Hepatic stellate cell (primary cell): Measurements from ENCODE around the gene SPATA31C1.
"Not testable (repeated sequence)": the region's sequence is repeated elsewhere in the genome, so short reads cannot be mapped to it uniquely, and the experiment has no call there.

Experiments used
- DNase-seq: peaks from one replicate; pipeline ENCODE4 v3.0.0; 2011; ENCODE audit warnings: low spot score

Gene SPATA31C1

DNA sequence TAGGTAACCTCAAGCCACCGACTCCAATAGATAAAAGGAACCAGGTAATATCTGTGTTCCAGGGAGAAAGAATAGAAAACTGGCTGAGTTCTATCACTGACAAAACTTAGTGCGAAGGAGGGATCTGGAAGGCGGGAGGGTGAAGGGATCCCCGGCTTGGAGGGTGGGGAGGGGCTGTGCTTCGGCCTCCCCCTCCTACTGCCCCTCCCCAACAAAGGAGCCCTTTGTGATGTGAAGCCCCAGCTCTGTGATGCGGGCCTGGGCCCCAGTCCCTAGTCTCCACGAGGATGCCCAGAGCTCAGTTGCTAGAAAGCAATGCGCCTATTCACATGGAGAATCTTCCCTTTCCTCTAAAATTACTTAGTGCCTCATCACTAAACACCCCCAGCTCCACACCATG is at the start of gene SPATA31C1:
TSS of gene SPATA31C1 (plus strand) at position 301 of the 400 bp plus-strand sequence.
- not testable (repeated sequence) for DNase-seq

DNA sequence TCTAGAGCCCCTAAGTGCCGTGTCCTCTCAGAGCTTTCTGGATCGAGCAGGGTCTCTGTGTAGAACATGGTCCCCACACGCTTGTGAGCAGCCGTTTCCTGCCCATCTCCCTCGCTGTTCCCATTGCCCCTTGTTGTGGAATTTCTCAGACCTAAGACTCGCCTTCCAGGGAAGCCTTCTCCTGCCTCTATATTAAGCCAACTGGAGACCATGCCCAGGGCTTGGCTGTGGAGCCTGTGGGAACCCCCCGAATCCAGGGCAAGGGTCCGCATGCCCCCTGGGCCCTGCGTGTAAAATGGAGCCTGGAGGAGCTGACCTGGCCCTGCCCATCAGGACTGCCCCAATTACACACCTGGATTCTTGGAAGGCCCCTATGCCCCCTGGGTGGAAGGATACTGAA is 49.6 kb upstream of the SPATA31C1 start:
- no peak for DNase-seq

DNA sequence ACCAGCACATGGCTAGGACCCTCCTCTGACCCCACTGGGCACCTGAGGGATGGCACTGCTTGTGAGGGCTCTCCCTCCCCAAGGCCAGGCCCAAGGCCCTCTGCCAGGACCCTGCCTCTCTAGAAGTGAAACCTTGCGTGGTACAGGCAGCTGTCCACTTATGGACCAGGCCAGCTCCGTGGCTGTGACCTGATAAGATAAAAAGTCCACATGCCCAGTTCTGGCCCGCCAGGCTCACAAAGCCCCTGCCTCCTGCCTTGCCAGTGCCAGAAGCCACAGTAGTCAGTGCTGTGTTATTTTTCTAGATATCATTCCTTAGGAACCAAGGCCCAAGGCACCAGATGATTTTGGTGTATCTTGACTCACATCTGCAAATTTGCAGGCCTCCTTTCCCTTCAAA is 49.1 kb upstream of the SPATA31C1 start:
- no peak for DNase-seq

DNA sequence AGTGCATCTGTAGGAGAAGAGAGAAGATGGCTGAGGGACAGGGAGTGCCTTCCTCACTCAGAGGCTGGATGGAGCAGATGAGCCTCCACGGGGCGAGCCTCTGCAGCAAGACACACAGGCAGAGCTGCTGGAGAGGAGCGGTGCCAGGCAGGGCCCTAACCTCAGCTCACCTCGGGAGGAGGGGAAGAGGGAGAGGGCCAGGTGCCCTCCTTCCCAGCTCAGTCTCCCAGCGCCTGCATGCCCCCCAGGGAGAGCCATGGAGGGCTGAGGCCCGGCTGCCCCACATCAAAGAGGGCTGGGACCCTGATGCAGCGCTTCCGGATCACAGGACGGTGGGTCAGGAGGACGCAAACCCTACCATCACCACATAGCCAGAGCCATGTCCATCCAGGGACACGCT is 48.7 kb upstream of the SPATA31C1 start:
- no peak for DNase-seq

- no peak for DNase-seq
Measured at GRCh38 chr9:87871425-87872078, 46.2 kb upstream of the SPATA31C1 start.

DNA sequence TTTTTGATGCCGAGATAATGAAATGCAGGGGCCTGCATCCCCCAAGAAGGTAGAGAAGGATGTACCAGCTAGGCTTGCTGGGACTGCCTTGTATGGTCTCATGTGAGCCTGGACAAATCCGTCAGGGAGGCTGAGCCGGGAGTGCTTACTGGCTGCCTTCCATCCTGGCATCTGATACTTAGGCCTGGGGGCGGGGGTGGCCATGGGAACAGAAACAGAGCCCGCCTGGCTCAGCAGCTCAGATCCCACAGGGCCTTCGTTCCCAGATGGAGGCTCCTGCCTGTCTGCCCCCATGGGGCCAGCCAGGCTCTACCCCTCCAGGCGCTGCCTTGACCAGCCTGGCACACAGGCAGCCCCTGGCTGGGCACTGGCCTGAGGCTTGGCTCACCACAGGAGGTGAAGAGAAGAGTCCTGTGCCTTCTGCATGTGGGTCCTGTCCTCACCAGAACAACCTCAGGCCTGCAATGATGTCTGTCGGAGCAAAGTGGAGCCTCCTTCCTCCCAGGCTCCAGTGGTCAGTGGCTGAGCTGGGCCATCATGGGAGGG is 45.6 kb upstream of the SPATA31C1 start:
- DNase-seq, result no peak

DNA sequence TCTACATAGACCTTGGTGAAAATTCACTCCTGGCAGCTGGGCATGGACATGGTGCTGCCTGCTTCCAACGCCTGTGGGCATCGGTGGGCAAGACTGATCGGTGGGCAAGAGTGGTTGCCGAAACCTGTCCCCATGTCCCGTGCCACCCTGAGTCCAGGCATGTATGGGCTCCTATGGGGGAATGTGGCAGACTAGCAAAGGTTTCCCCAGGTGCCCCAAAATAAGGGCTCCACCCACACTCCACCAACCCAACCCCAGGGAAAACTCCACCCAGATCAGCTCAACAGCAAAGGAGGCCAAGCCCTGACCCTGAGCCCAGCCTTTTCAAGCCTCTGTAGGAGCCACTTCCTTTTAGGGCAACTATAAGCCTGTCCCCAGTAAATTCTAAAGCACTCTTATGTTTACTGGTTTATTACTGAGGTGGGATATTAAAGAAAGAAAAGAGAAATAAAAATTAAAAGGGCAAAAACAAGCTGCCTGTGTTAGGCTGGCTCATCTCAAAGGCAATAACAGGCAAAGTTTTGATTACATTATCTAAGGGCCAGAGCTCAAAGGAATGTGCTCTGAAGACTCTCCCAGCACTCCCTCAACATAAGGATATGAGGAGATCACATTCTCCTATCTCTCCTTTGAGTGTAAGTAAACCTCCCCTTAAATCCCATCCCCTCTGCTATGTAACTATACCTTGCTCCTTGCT is 44.0 kb upstream of the SPATA31C1 start:
- DNase-seq, result no peak

GRCh38 chr9:87874304-87874623 is 43.5 kb upstream of the SPATA31C1 start:
- DNase-seq, result no peak

DNA sequence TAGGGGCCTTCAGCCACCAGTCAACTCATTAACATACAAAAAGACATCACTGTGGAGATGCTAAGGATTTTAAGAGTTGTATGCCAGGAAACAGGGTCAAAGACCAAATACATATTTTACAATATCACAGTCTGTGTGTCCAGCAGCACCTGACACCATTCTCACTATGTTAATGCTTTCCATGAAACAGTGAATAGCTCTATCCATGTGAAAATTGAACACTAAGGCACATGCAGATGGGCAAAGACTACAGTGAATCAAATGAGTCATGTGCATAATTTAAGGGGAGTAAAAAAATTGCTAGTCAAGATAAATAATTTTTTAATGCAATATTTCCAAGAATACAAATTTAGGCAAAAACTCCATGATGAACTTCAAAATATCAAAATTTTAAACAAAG is 42.7 kb upstream of the SPATA31C1 start:
- DNase-seq, result no peak

- no peak for DNase-seq
Measured at GRCh38 chr9:87875831-87876545, 41.8 kb upstream of the SPATA31C1 start.

DNA sequence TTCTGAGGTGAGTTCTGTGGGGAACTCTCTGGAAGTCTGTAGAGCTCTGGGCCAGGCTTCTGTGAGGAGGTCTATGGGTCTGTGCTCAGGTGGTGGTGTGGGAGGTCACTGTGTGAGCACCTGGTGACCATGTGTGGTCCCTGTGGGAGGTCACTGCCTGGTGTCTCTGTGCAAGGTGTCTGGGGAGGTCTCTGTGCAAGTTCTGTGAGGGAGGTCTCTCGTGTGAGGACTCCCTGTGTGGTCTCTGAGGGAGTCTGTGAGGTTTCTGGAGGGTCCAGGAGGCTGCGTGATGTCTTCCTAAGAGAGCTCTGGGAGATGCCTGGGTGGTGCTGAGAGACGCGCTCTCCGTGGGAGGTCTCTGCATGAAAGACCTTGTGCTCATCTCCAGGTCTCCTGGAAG is 41.1 kb upstream of the SPATA31C1 start:
- no peak for DNase-seq

GRCh38 chr9:87878989-87879511 is 38.7 kb upstream of the SPATA31C1 start:
- DNase-seq, result peak; percentile 53

- DNase-seq, result no peak
Measured at GRCh38 chr9:87880116-87880515, 37.6 kb upstream of the SPATA31C1 start.

DNA sequence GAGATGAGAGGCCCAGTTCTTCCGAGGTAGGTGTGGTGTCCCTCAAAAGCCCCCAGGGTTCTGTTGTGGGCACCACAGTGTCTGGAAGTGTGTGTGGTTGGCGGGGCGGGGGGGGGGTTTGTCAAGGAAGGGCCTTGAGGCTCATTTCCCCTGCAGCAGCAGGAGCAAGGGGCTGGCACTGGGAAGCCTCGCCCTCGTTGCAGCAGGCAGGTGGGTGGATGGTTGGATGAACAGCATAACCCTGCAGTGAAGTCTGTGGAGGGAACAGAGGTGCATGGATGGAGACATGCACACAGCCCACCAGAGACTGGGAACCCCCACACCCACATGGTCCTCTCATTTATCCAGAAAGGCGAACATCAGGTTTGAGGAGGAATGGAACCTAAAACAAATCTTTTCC is 37.1 kb upstream of the SPATA31C1 start:
- no peak for DNase-seq

GRCh38 chr9:87882627-87883026 is 35.1 kb upstream of the SPATA31C1 start, which contains the start of gene SPATA31E1:
Gene SPATA31E1 (plus strand): TSS chr9:87882877. CDS start chr9:87882892, 15 bp downstream.
- no peak for DNase-seq

- DNase-seq, result no peak
Measured at GRCh38 chr9:87883274-87883673, 34.5 kb upstream of the SPATA31C1 start.

DNA sequence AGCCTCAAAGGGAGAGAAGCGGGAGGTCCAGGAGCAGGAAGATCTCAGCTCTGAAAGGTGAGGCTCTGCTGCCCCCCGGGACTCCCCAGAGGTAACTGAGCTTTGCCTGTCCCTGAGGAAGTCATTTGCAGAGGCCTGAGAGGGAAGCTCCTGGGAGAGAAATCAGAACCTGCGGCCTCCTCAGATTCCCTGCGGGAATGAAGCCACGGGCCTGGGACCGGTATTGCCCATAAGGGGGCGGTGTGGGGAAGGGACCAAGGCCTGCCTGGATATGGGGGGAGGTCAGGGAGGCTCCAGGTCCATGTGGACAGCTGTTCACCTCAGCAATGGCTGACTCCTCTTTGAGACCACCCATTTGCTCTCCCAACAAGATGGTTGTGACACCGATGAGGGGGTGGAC is 33.8 kb upstream of the SPATA31C1 start:
- no peak for DNase-seq

GRCh38 chr9:87884578-87885459 is 32.9 kb upstream of the SPATA31C1 start:
- no peak for DNase-seq

- DNase-seq, result no peak
Measured at GRCh38 chr9:87885484-87886189, 32.1 kb upstream of the SPATA31C1 start.

DNA sequence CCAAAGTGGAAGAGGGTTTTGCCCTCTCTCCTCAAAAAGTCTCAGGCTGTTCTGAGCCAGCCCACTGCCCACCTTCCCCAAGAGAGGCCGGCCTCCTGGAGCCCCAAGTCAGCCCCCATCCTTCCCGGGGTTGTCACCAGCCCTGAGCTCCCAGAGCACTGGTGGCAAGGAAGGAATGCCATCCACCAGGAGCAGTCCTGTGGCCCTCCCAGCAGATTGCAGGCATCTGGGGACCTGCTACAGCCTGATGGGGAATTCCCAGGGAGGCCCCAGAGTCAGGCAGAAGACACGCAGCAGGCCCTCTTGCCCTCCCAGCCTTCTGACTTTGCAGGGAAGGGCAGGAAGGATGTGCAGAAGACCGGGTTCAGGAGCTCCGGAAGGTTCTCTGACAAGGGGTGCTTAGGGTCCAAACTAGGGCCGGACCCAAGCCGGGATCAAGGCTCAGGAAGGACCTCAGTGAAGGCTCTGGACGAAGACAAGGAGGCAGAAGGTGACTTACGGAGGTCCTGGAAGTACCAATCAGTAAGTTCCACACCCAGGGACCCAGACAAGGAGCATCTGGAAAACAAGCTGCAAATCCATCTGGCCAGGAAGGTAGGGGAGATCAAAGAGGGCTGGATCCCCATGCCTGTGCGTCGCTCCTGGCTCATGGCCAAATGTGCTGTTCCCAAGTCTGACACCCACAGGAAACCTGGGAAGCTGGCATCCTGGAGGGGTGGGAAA is 31.4 kb upstream of the SPATA31C1 start:
- no peak for DNase-seq
